GM10266 (cell line): ENCODE data around the gene UGT1A9.

Source experiments
- DNase-seq: peaks from one replicate; pipeline ENCODE4 v3.0.0; 2012; ENCODE audit errors: extremely low spot score
- CTCF ChIP-seq: IDR thresholded peaks from 2 replicates; pipeline ENCODE4 v1.5.1; 2012; ENCODE audit warnings: mild to moderate bottlenecking, low read depth; ENCODE audit not compliant: control insufficient read depth, insufficient read depth; ENCODE audit errors: missing control alignments

The UGT1A9 gene

GRCh38 chr2:233803994-233804393, 132.3 kb downstream of the UGT1A9 start:
- TF ChIP-seq CTCF = no peak
- no peak for DNase-seq

- no peak for TF ChIP-seq CTCF
- DNase-seq = no peak
Observed at GRCh38 chr2:233807215-233807865, 135.6 kb downstream of the UGT1A9 start.

- no peak for TF ChIP-seq CTCF
- DNase-seq = no peak
Observed at GRCh38 chr2:233807966-233808935, 136.6 kb downstream of the UGT1A9 start.

GRCh38 chr2:233810385-233810784, 138.7 kb downstream of the UGT1A9 start:
- TF ChIP-seq CTCF = no peak
- DNase-seq = no peak

- no peak for TF ChIP-seq CTCF
- no peak for DNase-seq
Observed at GRCh38 chr2:233811087-233811486, 139.4 kb downstream of the UGT1A9 start.

GRCh38 chr2:233811732-233812131, 140.0 kb downstream of the UGT1A9 start:
- no peak for DNase-seq
- TF ChIP-seq CTCF = no peak
